ENCODE results near the gene SLC36A3.

The SLC36A3 gene

DNA sequence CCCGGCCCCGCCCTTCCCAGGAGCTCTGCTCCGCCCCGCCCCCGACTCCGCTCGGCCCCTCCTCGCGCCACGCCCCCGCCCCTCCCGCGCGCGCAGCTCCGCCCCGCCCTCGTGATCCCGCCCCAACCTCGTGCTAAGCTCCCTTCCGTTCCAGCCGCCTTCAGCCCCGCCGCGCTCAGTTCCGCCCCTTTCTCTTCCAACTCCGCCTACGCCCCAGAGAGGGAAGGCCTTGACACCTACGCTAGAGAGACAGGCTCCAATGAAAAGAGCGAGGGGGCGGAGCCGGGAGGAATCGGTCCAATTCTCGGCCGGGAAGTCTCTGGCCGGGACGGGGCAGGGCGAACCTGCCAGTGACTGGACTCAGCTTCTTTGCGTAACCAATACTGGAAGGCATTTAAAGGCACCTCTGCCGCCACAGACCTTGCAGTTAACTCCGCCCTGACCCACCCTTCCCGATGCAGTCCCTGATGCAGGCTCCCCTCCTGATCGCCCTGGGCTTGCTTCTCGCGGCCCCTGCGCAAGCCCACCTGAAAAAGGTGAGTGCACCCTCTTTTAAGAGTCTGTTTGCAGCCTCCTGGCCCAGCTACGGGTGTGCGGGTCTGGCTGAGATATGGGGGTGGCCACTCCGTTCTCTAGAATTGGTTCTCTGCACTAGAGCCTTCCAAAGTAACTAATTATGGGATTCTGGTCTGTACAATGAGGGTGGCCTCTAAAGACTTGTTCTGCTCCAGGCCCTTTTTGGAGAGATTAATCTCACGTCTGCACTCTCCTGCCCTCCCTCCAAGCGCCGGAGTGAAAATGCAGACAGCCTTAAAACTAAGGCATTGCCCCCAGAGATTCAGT is 50.6 kb downstream of the SLC36A3 start, which contains the start of gene GM2A:
Gene GM2A (plus strand): TSS at position 424 of the 843 bp plus-strand sequence. CDS start 32 bp downstream, at position 456.
- in situ Hi-C loops (cut with HindIII; ENCODE audit: low sequenced_read_pairs) = no loop called here
- TF ChIP-seq, protein P1, sequence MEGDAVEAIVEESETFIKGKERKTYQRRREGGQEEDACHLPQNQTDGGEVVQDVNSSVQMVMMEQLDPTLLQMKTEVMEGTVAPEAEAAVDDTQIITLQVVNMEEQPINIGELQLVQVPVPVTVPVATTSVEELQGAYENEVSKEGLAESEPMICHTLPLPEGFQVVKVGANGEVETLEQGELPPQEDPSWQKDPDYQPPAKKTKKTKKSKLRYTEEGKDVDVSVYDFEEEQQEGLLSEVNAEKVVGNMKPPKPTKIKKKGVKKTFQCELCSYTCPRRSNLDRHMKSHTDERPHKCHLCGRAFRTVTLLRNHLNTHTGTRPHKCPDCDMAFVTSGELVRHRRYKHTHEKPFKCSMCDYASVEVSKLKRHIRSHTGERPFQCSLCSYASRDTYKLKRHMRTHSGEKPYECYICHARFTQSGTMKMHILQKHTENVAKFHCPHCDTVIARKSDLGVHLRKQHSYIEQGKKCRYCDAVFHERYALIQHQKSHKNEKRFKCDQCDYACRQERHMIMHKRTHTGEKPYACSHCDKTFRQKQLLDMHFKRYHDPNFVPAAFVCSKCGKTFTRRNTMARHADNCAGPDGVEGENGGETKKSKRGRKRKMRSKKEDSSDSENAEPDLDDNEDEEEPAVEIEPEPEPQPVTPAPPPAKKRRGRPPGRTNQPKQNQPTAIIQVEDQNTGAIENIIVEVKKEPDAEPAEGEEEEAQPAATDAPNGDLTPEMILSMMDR (IDR thresholded peaks at IDR 0.05; ENCODE audit: low read depth, low read length) = no peak
- H3K4me3 ChIP-seq (ENCODE audit: low read depth, low read length) = peak within 1 kb of the TSS; percentile 64
- DNase-seq (ENCODE audit: low read depth, low spot score) = peak; percentile 100

DNA sequence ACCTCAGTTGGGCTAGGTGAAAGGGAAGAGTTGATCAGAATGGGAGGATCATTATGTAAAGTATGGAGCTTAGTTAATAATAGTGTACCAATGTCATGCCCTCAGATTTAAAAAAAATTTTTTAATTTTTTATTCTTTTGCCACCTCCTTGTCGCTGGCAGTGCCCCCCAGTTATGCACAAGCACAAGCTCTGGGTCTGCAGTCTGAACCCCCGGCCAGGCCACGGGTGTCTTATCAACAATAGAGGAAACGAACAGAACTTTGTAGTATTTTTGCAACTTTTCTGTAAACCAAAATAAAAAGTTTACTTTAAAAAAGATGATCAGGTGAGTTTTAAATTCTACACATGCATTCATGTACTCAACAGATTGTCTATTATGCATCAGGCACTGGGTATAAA is 51.9 kb downstream of the SLC36A3 start:
- no peak overlapping the region for H3K4me3 ChIP-seq (ENCODE audit: low read depth, low read length)
- DNase-seq (ENCODE audit: low read depth, low spot score) = no peak

DNA sequence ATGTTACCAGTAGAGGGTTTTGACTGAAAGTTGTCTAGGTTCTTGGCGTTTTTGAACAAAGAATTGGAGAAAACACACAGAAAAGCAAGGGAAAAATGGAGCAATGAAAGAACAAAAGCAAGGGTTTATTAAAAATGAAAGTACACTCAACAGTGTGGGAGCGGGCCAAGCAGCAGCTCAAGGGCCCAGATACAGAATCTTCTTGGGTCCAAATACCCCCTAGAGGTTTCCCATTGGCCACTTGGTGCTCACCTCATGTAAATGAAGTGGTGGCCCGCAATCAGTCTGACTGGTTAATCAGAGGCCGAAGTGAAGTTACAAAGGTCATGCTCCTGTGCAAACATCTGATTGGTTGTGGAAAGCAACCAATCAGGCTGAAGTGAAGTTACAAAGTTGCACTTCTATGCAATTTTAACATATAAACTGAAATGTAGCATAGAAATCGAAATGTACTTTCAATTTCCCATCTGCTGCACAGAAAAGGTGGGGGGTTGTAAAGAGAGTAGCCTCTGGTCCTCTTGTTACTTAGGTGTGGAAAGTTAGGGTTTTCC is 52.5 kb downstream of the SLC36A3 start:
- H3K4me3 ChIP-seq (ENCODE audit: low read depth, low read length) = no peak overlapping the region
- DNase-seq (ENCODE audit: low read depth, low spot score) = no peak
- TF ChIP-seq, protein P1 (IDR thresholded peaks at IDR 0.05; ENCODE audit: low read depth, low read length) = no peak
- in situ Hi-C loops (cut with HindIII; ENCODE audit: low sequenced_read_pairs) = no loop called here

More for the DNA sequence above, 51.9 kb downstream of the SLC36A3 start:
- in situ Hi-C loops (cut with HindIII; ENCODE audit: low sequenced_read_pairs) = no loop called here
- TF ChIP-seq, protein P1 (IDR thresholded peaks at IDR 0.05; ENCODE audit: low read depth, low read length) = no peak

DNA sequence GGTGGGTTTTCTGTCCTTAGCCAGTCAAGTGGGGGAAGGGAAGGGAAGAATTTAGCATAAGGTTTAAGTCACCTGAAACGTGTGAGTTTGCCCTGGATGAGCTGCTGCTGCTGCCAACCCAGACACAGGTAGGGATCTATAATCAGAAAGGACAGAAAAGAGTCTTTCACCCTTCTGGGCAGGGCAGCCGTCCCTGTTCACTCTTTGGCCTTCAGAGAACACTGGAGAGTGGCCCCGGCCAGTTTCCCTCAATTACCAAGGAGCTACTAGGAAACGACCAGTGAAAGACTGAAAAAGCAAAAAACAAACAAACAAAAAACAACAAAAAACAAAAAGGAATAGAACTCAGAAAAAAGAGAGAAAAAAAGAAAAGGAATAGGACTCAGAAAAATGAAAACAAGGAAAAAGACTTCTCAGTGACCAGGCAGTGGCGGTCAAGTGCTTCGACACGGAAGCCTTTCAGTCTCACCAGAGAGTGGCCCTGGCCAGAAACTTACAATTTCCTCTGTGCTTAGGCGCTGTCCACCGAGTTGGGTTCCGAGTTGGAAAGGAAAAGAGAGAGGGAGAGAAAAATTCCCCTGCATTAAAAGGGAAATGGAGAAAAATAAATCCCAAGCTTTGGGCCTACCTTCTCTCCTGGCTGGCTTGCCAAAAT is 53.1 kb downstream of the SLC36A3 start:
- TF ChIP-seq, protein P1 (IDR thresholded peaks at IDR 0.05; ENCODE audit: low read depth, low read length) = no peak
- no peak overlapping the region for H3K4me3 ChIP-seq (ENCODE audit: low read depth, low read length)
- in situ Hi-C loops (cut with HindIII; ENCODE audit: low sequenced_read_pairs) = no loop called here
- no peak for DNase-seq (ENCODE audit: low read depth, low spot score)

DNA sequence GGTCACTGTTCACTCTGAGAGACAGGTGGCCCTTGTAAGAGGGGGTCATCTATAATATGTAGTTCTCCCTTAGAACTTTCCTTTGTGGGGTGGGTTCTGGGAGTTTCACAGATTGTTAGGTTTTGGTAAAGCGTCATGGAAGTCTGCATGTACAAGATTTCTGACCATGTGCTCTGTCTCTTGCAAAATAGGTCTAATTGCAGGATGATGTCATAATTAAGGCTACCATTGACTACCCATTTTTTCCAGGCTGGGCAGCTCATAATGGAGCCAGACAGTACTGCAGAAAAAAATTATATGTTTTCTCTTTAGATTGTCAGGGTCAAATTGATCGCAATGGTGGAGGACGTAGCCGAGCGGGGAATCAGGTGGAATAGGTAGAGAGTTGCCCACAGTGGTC is 54.3 kb downstream of the SLC36A3 start:
- TF ChIP-seq, protein P1 (IDR thresholded peaks at IDR 0.05; ENCODE audit: low read depth, low read length) = no peak
- in situ Hi-C loops (cut with HindIII; ENCODE audit: low sequenced_read_pairs) = no loop called here
- DNase-seq (ENCODE audit: low read depth, low spot score) = no peak
- no peak overlapping the region for H3K4me3 ChIP-seq (ENCODE audit: low read depth, low read length)

DNA sequence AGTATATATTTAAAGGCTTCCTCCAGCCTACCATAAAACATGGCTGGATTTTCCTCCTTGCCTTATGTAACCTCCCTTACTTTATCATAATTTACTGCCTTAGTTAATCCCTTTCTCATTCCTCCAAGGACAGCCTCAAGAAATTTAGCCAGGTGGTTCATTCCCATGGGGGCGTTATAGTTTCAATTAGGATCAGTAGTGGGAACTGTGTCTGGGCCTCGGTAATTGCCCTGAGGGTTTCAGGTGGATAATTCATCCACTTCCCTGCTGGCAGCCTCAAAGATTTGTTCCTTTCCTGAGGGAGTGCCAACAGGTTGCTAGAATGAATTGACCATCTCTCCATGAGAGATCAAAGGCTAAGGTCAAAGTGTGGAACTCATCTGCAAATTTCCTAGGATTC is 54.9 kb downstream of the SLC36A3 start:
- TF ChIP-seq, protein P1 (IDR thresholded peaks at IDR 0.05; ENCODE audit: low read depth, low read length) = no peak
- in situ Hi-C loops (cut with HindIII; ENCODE audit: low sequenced_read_pairs) = no loop called here
- DNase-seq (ENCODE audit: low read depth, low spot score) = no peak
- H3K4me3 ChIP-seq (ENCODE audit: low read depth, low read length) = no peak overlapping the region

Measured in astrocyte of the spinal cord (primary cell).